GM18870 (cell line): ENCODE data around the gene SLC22A23.

Experiments
- ATAC-seq: cut with Tn5 transposase; IDR thresholded peaks from one replicate; pipeline ENCODE4 v1.9.1; 2021; ENCODE audit warnings: moderate library complexity; ENCODE audit not compliant: unreplicated experiment

The SLC22A23 gene

GRCh38 chr6:3406891-3407809 lies 49.7 kb downstream of the SLC22A23 start:
- ATAC-seq = no peak

GRCh38 chr6:3406362-3406821 lies 50.5 kb downstream of the SLC22A23 start:
- ATAC-seq = no peak

GRCh38 chr6:3405679-3406078 lies 51.2 kb downstream of the SLC22A23 start:
- no peak for ATAC-seq

DNA sequence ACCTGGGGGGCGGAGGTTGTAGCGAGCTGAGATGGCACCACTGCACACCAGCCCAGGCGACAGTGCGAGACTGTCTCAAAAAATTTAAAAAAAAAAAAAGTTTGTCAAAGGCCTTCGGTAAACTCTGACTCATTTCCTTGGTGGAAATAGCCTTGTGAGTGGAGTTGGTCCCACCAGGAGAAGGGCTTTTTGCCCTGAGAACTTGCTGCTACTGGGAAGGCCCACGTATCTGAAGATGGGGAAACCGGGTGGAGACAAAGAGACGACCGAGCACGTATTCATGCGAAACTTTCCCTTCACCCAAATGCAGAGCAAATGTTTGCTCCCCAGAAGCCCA lies 51.7 kb downstream of the SLC22A23 start:
- no peak for ATAC-seq

DNA sequence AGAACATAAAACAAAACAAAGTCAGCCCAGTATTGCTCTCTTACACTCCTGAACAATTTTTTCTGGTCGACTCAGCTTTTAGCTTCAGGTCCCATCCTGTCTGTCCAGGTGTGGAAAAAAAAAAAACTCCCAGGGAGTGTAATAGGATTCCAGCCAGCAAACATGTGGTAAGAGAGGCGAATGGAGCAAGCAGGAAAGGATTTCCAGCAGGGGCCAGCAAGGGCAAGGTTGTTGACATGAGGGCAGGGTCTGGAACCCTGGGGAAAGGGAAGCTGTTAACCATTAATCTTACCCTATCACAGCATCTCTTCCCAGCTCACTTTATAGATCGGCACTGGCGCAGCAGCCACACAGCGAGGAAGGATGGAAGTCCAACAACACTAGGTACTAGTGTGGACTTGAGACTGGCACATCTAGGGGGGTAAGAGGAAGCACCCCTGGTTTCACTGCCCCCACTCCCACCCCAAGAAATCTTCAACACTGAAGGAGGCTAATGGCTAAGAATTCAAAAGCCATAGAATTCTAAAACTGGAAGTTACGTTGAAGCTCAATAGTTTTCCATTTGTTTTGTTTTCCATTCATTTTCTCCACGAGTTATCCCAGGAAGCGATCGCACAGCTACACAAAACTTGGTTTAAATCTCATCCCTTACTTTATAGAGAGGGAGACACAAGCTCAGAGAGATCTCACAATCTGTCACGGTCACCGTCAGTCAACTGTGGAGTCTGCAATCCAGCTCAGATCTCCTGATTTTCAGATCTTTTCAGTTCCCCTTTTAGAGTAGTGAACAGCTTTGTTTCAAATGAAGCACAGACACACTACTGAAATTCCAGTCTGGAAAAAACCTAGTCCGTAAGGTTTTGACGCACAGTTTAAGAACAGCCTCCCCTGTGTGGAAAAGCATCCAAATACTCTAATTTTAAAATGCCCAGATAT lies 53.3 kb downstream of the SLC22A23 start:
- no peak for ATAC-seq

DNA sequence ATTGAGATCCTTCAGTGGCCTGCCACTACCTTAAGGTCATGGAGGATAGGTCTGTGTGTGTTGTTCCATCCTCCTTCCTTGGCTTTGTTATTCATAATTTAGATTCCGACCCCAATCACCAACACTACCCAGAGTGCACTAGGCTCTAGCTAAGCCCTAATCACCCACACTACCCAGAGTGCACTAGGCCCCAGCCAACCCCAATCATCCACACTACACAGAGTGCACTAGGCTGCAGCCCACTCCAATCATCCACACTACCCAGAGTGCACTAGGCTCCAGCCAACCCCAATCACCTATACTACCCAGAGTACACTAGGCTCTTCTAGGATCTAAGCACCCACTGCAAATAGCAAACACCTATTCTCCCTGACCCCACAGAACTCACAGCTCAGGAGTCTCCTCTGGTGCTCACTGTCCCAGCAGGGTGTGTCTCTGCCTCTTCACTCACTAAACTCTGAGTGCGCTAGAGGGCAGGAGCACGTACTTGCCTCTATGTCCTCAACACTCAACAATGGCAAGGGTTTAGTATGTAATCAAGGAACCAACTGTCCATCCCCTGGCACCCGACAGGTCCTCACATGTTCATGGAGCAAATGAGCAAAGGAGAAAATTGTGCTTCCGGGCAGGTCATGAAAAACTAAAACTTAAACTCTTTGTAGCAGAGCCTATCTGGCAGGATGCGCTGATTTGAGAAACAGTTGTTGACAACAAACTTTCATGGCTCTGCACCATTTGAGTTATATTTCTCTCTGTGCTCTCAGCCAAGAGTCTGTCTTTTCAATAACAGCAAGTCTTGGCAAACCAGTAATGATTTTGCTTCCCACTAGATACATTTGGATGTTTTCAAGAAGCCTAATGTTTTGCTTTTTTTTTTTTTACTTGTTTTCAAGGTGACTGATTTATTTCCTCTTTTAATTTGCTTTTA lies 54.3 kb downstream of the SLC22A23 start:
- no peak for ATAC-seq

GRCh38 chr6:3400162-3400561 lies 56.7 kb downstream of the SLC22A23 start:
- no peak for ATAC-seq

- ATAC-seq = no peak
Measured at GRCh38 chr6:3398755-3399696, 57.8 kb downstream of the SLC22A23 start.

DNA sequence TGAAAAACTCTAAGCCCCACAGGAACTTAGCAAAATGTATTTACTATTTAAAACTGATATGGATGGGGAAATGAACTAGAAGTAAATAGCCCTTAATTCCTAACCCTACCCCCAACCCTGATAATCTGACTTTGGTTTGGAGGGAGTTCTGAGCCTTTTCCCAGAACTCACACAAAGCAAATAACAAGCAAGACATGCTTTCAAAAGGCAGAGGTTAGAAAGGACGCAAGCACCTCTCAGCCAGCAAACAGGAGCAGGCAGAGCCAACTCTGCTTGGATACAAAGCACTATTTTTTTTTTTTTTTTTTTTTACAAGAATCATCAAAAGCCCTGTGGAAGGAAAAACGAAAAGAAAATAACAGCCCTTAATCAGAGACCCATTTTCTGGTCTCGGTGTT lies 58.7 kb downstream of the SLC22A23 start:
- no peak for ATAC-seq

GRCh38 chr6:3397229-3398164 lies 59.4 kb downstream of the SLC22A23 start:
- ATAC-seq = no peak

- no peak for ATAC-seq
Measured at GRCh38 chr6:3396503-3397180, 60.2 kb downstream of the SLC22A23 start.

- no peak for ATAC-seq
Measured at GRCh38 chr6:3394671-3395070, 62.2 kb downstream of the SLC22A23 start.

DNA sequence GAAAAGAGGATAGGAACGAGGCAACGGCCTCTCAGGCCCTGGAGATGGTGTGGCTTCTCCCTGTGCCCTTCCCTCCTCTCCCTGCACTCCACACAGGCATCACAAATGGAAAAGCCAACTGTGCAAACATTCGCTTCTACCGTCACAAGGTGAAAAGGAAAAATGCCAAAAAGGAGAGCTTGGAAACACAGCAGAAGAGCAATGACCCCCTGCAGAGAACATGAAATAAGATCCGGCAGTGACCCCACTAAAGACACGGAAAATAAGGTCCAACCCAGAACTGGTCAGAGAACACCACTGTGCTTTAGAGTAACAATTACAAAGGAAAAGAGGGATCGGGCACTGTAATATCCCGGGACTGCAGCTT lies 63.0 kb downstream of the SLC22A23 start:
- ATAC-seq = no peak

GRCh38 chr6:3392930-3393835 lies 63.7 kb downstream of the SLC22A23 start:
- ATAC-seq = no peak

GRCh38 chr6:3391902-3392458 lies 64.9 kb downstream of the SLC22A23 start:
- no peak for ATAC-seq

DNA sequence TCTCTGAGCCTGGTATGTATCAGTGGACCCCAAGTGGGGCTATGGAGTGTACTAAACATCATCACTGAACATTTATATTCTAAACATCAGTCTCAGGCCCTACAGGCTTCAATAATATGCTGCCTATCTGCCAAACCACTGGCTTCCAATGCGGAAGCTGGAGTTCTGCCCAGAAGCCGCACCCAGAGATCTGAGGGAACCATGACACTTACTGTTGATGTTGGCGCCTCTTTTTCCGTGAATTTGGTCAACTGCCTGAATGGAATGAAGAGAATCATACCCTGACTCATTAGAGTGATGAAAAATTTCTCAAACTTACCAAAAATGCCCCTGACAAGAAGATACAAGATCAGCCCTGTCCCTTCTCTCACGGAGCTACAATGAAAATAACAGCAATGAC lies 66.2 kb downstream of the SLC22A23 start:
- no peak for ATAC-seq
